HEK293 (cell line): ENCODE measurements around the gene RASA4B.

Experiments used
- ZBTB1 ChIP-seq: fragments of 450-650 bp; formaldehyde crosslinking; IDR thresholded peaks from 2 replicates; pipeline ENCODE4 v1.5.1; 2016; ENCODE audit warnings: missing biosample characterization, missing genetic modification characterization
- ZNF10 ChIP-seq: fragments of 450-650 bp; formaldehyde crosslinking; IDR thresholded peaks from 2 replicates; pipeline ENCODE4 v1.5.1; 2017; ENCODE audit warnings: missing biosample characterization, missing genetic modification characterization
- ZNF155 ChIP-seq: fragments of 450-650 bp; formaldehyde crosslinking; IDR thresholded peaks from 2 replicates; pipeline ENCODE4 v1.5.1; 2016; ENCODE audit warnings: missing biosample characterization, missing genetic modification characterization
- ZNF16 ChIP-seq: fragments of 450-650 bp; formaldehyde crosslinking; IDR thresholded peaks from 2 replicates; pipeline ENCODE4 v1.5.1; 2016; ENCODE audit warnings: low read depth, missing biosample characterization, missing genetic modification characterization
- TF ChIP-seq, protein P1 (sequence below): fragments of 450-650 bp; formaldehyde crosslinking; IDR thresholded peaks from 2 replicates; pipeline ENCODE4 v1.5.1; 2016; ENCODE audit warnings: missing biosample characterization, missing genetic modification characterization
- TF ChIP-seq, protein P2 (sequence below): fragments of 450-650 bp; formaldehyde crosslinking; IDR thresholded peaks from 2 replicates; pipeline ENCODE4 v1.5.1; 2016; ENCODE audit warnings: missing biosample characterization, missing genetic modification characterization
- TF ChIP-seq, protein P3 (sequence below): fragments of 450-650 bp; formaldehyde crosslinking; IDR thresholded peaks from 2 replicates; pipeline ENCODE4 v1.5.1; 2016; ENCODE audit warnings: missing biosample characterization, missing genetic modification characterization
- TF ChIP-seq, protein P4 (sequence below): fragments of 450-650 bp; formaldehyde crosslinking; IDR thresholded peaks from 2 replicates; pipeline ENCODE4 v1.5.1; 2016; ENCODE audit warnings: missing biosample characterization, missing genetic modification characterization
- TF ChIP-seq, protein P5 (sequence below): fragments of 450-650 bp; formaldehyde crosslinking; IDR thresholded peaks from 2 replicates; pipeline ENCODE4 v1.5.1; 2016; ENCODE audit warnings: missing biosample characterization, missing genetic modification characterization

- TF ChIP-seq, protein P1, sequence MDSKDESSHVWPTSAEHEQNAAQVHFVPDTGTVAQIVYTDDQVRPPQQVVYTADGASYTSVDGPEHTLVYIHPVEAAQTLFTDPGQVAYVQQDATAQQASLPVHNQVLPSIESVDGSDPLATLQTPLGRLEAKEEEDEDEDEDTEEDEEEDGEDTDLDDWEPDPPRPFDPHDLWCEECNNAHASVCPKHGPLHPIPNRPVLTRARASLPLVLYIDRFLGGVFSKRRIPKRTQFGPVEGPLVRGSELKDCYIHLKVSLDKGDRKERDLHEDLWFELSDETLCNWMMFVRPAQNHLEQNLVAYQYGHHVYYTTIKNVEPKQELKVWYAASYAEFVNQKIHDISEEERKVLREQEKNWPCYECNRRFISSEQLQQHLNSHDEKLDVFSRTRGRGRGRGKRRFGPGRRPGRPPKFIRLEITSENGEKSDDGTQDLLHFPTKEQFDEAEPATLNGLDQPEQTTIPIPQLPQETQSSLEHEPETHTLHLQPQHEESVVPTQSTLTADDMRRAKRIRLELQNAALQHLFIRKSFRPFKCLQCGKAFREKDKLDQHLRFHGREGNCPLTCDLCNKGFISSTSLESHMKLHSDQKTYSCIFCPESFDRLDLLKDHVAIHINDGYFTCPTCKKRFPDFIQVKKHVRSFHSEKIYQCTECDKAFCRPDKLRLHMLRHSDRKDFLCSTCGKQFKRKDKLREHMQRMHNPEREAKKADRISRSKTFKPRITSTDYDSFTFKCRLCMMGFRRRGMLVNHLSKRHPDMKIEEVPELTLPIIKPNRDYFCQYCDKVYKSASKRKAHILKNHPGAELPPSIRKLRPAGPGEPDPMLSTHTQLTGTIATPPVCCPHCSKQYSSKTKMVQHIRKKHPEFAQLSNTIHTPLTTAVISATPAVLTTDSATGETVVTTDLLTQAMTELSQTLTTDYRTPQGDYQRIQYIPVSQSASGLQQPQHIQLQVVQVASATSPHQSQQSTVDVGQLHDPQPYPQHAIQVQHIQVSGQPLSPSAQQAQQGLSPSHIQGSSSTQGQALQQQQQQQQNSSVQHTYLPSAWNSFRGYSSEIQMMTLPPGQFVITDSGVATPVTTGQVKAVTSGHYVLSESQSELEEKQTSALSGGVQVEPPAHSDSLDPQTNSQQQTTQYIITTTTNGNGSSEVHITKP (tag by site-specific recombination), result peak; percentile 77
- TF ChIP-seq, protein P2, sequence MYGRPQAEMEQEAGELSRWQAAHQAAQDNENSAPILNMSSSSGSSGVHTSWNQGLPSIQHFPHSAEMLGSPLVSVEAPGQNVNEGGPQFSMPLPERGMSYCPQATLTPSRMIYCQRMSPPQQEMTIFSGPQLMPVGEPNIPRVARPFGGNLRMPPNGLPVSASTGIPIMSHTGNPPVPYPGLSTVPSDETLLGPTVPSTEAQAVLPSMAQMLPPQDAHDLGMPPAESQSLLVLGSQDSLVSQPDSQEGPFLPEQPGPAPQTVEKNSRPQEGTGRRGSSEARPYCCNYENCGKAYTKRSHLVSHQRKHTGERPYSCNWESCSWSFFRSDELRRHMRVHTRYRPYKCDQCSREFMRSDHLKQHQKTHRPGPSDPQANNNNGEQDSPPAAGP, result no peak
- TF ChIP-seq, protein P3, sequence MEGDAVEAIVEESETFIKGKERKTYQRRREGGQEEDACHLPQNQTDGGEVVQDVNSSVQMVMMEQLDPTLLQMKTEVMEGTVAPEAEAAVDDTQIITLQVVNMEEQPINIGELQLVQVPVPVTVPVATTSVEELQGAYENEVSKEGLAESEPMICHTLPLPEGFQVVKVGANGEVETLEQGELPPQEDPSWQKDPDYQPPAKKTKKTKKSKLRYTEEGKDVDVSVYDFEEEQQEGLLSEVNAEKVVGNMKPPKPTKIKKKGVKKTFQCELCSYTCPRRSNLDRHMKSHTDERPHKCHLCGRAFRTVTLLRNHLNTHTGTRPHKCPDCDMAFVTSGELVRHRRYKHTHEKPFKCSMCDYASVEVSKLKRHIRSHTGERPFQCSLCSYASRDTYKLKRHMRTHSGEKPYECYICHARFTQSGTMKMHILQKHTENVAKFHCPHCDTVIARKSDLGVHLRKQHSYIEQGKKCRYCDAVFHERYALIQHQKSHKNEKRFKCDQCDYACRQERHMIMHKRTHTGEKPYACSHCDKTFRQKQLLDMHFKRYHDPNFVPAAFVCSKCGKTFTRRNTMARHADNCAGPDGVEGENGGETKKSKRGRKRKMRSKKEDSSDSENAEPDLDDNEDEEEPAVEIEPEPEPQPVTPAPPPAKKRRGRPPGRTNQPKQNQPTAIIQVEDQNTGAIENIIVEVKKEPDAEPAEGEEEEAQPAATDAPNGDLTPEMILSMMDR (tag by site-specific recombination), result 0 out of 2 replicates have a peak, but pooled peaks have one; percentile 4
- TF ChIP-seq ZNF10 (tag by site-specific recombination) (no peak), ZNF155 (tag by site-specific recombination) (no peak), ZBTB1 (no peak), ZNF16 (tag by site-specific recombination) (no peak)
- TF ChIP-seq, protein P4, sequence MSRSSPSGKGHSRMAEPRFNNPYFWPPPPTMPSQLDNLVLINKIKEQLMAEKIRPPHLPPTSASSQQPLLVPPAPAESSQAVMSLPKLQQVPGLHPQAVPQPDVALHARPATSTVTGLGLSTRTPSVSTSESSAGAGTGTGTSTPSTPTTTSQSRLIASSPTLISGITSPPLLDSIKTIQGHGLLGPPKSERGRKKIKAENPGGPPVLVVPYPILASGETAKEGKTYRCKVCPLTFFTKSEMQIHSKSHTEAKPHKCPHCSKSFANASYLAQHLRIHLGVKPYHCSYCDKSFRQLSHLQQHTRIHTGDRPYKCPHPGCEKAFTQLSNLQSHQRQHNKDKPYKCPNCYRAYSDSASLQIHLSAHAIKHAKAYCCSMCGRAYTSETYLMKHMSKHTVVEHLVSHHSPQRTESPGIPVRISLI (tag by site-specific recombination), result peak; percentile 79
- TF ChIP-seq, protein P5, sequence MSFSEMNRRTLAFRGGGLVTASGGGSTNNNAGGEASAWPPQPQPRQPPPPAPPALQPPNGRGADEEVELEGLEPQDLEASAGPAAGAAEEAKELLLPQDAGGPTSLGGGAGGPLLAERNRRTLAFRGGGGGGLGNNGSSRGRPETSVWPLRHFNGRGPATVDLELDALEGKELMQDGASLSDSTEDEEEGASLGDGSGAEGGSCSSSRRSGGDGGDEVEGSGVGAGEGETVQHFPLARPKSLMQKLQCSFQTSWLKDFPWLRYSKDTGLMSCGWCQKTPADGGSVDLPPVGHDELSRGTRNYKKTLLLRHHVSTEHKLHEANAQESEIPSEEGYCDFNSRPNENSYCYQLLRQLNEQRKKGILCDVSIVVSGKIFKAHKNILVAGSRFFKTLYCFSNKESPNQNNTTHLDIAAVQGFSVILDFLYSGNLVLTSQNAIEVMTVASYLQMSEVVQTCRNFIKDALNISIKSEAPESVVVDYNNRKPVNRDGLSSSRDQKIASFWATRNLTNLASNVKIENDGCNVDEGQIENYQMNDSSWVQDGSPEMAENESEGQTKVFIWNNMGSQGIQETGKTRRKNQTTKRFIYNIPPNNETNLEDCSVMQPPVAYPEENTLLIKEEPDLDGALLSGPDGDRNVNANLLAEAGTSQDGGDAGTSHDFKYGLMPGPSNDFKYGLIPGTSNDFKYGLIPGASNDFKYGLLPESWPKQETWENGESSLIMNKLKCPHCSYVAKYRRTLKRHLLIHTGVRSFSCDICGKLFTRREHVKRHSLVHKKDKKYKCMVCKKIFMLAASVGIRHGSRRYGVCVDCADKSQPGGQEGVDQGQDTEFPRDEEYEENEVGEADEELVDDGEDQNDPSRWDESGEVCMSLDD (tag by site-specific recombination), result no peak
These were observed 83.5 kb downstream of the RASA4B start for GRCh38 chr7:102434039-102434486.
